Astrocyte of the spinal cord (primary cell): Measurements from ENCODE around the gene ISG15.

Source experiments
- DNase-seq: peaks from one replicate; pipeline ENCODE4 v3.0.0; 2011; ENCODE audit warnings: low read depth, low spot score
- H3K4me3 ChIP-seq: 2 replicates; pipeline ENCODE4 v1.5.1; 2011; ENCODE audit warnings: low read depth, mild to moderate bottlenecking, low read length, moderate library complexity
- in situ Hi-C: cut with HindIII; loops from 2 replicates; pipeline ENCODE4 v1.10.0; 2017; ENCODE audit warnings: low sequenced_read_pairs
- TF ChIP-seq, protein P1 (sequence below): IDR thresholded peaks from 2 replicates; pipeline ENCODE4 v1.5.1; 2012; ENCODE audit warnings: low read depth, mild to moderate bottlenecking, low read length, inconsistent platforms

Gene ISG15

DNA sequence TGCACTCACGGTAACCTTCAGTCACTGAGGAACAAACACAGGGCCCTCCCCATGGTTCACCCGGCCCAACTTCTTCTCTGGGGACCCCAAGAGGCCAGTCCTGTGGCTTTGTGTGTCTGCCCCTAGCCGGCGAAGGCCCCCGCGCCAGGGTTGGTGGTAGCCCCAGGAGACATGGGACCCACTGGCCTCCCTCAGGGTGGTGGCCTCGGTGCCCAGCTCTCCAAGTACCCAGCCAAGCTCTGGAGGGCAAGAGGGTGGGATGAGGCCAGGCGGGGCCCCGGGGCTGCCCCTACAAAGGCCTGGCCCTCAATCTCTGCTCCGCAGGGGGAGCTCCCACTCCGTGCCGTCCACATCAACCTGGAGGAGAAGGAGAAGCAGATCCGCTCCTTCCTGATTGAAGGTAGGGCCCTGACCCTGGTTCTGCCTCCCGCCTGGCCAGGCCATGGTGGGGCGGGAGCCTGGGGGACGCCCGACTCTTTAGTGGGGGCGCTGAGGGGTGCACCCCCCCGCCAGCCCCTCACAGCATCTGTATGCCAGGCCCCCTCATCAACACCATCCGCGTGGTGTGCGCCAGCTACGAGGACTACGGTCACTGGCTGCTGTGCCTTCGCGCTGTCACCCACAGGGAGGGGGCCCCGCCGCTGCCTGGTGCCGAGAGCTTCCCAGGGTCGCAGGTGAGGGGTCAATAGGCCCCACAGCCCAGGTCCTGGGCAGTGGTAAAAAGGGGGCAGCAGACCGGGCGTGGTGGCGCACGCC is 41.4 kb upstream of the ISG15 start:
- DNase-seq = no peak
- in situ Hi-C loops = no loop called here
- H3K4me3 ChIP-seq = no peak overlapping the region
- TF ChIP-seq, protein P1, sequence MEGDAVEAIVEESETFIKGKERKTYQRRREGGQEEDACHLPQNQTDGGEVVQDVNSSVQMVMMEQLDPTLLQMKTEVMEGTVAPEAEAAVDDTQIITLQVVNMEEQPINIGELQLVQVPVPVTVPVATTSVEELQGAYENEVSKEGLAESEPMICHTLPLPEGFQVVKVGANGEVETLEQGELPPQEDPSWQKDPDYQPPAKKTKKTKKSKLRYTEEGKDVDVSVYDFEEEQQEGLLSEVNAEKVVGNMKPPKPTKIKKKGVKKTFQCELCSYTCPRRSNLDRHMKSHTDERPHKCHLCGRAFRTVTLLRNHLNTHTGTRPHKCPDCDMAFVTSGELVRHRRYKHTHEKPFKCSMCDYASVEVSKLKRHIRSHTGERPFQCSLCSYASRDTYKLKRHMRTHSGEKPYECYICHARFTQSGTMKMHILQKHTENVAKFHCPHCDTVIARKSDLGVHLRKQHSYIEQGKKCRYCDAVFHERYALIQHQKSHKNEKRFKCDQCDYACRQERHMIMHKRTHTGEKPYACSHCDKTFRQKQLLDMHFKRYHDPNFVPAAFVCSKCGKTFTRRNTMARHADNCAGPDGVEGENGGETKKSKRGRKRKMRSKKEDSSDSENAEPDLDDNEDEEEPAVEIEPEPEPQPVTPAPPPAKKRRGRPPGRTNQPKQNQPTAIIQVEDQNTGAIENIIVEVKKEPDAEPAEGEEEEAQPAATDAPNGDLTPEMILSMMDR = no peak

DNA sequence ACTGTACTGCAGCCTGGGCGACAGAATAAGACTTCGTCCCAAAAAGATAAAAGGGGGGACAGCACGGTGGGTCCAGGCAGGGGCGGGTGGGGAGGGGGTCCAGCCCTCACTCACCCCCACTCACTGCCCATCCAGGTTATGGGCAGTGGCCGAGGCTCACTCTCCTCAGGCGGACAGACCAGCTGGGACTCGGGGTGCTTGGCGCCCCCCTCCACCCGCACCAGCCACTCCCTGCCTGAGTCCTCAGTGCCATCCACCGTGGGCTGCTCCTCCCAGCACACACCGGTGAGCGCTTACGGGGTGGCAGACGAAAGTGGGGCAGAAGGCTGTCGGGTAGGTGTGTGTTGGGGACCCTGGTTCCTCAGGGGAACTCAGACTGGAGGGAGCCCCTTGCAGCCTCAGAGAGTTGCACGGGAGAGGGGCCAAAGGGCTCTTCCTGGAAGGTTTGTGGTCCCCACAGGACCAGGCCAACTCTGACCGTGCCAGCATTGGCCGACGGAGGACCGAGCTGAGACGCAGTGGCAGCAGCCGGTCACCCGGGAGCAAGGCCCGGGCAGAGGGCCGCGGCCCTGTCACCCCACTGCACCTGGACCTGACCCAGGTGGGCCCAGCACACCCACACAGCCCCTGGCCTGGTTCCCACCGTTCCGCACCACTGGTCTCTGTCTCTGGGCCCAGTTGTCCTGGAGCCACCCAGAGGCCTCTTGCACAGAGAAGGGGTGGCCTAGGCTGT is 40.4 kb upstream of the ISG15 start:
- in situ Hi-C loops = no loop called here
- TF ChIP-seq, protein P1 = no peak
- H3K4me3 ChIP-seq = no peak overlapping the region
- DNase-seq = no peak

DNA sequence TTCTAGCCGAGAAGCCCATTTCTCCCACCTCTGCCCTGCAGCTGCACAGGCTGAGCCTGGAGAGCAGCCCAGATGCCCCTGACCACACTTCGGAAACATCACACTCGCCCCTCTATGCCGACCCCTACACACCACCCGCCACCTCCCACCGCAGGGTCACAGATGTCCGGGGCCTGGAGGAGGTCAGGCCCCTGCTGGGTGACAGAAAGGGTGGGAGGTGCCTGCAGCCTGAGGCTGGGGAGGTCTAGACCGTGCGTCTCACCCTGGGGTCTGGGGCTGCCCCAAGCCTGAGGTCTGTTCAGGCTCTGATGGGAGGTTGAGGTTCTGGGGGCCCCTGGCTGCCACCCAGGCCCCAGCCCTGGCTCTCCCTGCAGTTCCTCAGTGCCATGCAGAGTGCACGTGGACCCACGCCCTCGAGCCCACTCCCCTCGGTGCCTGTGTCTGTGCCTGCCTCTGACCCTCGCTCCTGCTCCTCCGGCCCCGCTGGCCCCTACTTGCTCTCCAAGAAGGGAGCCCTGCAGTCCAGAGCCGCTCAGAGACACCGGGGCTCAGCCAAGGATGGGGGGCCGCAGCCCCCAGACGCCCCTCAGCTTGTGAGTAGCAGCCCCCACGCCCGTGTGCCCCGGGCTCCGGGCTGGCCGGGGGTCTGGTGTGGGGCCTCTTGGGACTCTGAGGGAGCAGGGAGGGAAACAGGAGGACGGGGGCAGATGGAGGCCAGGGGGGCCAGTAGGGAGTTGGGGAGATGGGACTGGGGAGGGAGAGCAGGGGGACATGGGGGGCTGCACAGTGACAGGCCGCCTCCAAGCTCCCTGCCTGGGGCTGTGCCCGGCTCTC is 39.6 kb upstream of the ISG15 start:
- TF ChIP-seq, protein P1 = no peak
- no peak for DNase-seq
- in situ Hi-C loops = no loop called here
- no peak overlapping the region for H3K4me3 ChIP-seq

DNA sequence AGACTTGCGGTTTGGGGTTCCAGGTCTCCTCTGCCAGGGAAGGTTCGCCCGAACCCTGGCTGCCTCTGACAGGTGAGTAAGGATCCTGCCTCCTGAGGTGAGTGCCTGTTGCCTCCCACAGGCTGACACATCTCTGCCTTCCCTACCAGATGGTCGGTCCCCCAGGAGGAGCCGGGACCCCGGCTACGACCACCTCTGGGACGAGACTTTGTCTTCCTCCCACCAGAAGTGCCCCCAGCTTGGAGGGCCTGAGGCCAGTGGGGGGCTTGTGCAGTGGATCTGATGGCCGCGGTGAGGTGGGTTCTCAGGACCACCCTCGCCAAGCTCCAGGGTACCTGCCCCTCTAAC is 39.0 kb upstream of the ISG15 start:
- in situ Hi-C loops = no loop called here
- DNase-seq = no peak
- no peak overlapping the region for H3K4me3 ChIP-seq
- TF ChIP-seq, protein P1 = no peak

DNA sequence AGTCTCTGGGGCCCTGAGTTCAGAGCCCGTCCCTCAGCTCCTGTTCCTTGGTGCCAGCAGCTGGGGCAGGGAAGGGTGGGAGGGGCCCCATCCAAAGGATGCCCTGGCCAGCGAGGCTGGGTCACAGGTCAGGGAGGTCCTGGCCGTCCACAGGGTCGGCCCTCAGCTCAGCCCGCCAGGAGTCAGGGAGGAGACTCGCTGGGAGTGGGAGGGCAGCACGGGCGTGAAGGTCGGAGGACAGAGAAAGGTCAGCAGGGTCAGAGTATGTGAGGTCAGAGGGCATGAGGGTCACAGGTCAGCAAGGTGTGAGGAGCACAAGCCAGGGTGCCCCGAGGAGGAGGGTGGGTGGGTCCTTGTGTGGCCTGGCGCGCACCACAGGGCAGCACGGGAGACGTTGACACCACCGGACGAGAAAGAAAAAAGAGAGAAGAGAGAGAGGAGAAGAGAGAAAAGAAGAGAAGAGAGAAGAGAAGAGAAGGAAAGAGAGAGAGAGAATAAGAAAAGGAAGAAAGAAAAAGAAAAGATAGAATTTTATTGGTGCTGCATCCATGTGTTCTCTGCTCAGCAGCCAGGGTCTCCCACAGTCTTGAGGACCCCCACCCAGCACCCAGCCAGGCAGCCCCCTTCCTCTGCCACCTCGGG is 38.5 kb upstream of the ISG15 start:
- H3K4me3 ChIP-seq = no peak overlapping the region
- DNase-seq = no peak
- in situ Hi-C loops = no loop called here
- TF ChIP-seq, protein P1 = no peak

DNA sequence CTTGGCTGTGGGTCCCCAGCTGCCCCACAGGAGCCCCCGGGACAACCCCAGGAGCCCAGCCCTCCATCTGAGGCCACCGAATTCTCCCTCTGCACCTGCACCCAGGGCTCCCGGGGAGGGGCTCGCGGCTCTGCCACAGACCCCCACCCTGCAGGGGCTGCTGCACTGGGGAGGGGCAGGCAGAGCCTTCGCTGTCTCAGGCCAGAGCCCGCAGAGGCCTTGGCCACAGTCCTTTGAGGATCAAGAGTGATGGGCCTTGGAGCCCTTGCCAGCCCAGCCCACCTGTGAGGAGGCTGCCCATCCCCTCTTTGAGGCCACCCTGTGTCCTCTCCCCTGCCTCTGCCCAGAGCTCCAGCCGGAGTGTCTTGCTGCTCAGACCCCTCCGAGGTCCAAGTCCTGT is 37.9 kb upstream of the ISG15 start:
- in situ Hi-C loops = no loop called here
- TF ChIP-seq, protein P1 = no peak
- DNase-seq = no peak
- H3K4me3 ChIP-seq = no peak overlapping the region
